SK-N-SH (cell line): Measurements from ENCODE around the gene NLK. TPM values are rescaled to one million over a fixed set of nuclear protein-coding genes. Genes with fewer than 3 reads are reported as not detected.

ENCODE experiments used
- CTCF ChIA-PET: fragments of 300-600, 350-600 bp; formaldehyde crosslinking; extraction: SDS; loops from one replicate; lab custom pipeline; 2021; lab: Yijun Ruan, JAX
- POLR2A ChIA-PET: fragments of 350-600 bp; sonication (Branson Sonifier 250); formaldehyde crosslinking; extraction: SDS; loops from one replicate; lab custom pipeline; 2020; ENCODE audit warnings: antibody characterized with exemption, inconsistent platforms; lab: Yijun Ruan, JAX
- DNase-seq: peaks from one replicate; pipeline ENCODE4 v3.0.0; 2012
- H2AFZ ChIP-seq: fragments of 200-600 bp; sonication (generic); 2 replicates; pipeline ENCODE4 v1.8.1; 2016; ENCODE audit warnings: antibody characterized with exemption, mild to moderate bottlenecking, low read depth
- H3F3A ChIP-seq: fragments of 200-600 bp; sonication (generic); replicated peaks from 2 replicates; pipeline ENCODE3; 2016; ENCODE audit warnings: antibody characterized with exemption, mild to moderate bottlenecking; ENCODE audit not compliant: insufficient read depth
- H3K27ac ChIP-seq, 2 experiments: fragments of 200-500 bp in 1 of 2; fragments of 200-600 bp in 1 of 2; sonication (Bioruptor generic) in 1 of 2; sonication (generic), shearing (Covaris generic) in 1 of 2; 2 replicates each; pipeline versions ENCODE4 v1.5.1 to v1.6.1; 2014 to 2016; ENCODE audit warnings: low read depth in 2 of 2, inconsistent platforms in 1 of 2, low read length in 1 of 2, mild to moderate bottlenecking in 1 of 2, mixed read lengths in 1 of 2
- H3K27me3 ChIP-seq: fragments of 200-600 bp; sonication (generic), shearing (Covaris generic); 2 replicates; pipeline ENCODE4 v1.6.1; 2016; ENCODE audit warnings: mixed run types; ENCODE audit not compliant: insufficient read depth
- H3K36me3 ChIP-seq, 2 experiments: fragments of 200-500 bp in 1 of 2; fragments of 200-600 bp in 1 of 2; sonication (Bioruptor generic) in 1 of 2; sonication (generic) in 1 of 2; replicated peaks in 1 of 2; 2 replicates each; pipeline versions ENCODE3 to v1.5.1; 2014 to 2016; ENCODE audit warnings: low read length in 1 of 2, mild to moderate bottlenecking in 1 of 2; ENCODE audit not compliant: insufficient read depth in 2 of 2, control insufficient read depth in 1 of 2
- H3K4me1 ChIP-seq, 2 experiments: fragments of 200-500 bp in 1 of 2; fragments of 200-600 bp in 1 of 2; sonication (Bioruptor generic) in 1 of 2; sonication (generic), shearing (Covaris generic) in 1 of 2; 2 replicates each; pipeline versions ENCODE4 v1.5.1 to v1.6.1; 2014 to 2016; ENCODE audit warnings: low read depth in 1 of 2, low read length in 1 of 2, mixed run types in 1 of 2; ENCODE audit not compliant: insufficient read depth in 2 of 2, control insufficient read depth in 1 of 2
- H3K4me2 ChIP-seq: fragments of 200-600 bp; sonication (generic), shearing (Covaris generic); 2 replicates; pipeline ENCODE4 v1.6.1; 2017; ENCODE audit warnings: mixed run types
- H3K4me3 ChIP-seq, 2 experiments: fragments of 200-500 bp in 1 of 2; fragments of 200-600 bp in 1 of 2; sonication (Bioruptor generic) in 1 of 2; sonication (generic), shearing (Covaris generic) in 1 of 2; 2 replicates each; pipeline versions ENCODE4 v1.5.1 to v1.8.1; 2014 to 2016; ENCODE audit warnings: low read depth in 2 of 2, inconsistent platforms in 1 of 2, low read length in 1 of 2, mild to moderate bottlenecking in 1 of 2, mixed read lengths in 1 of 2, moderate library complexity in 1 of 2
- H3K79me2 ChIP-seq: fragments of 200-600 bp; sonication (generic); 2 replicates; pipeline ENCODE4 v1.8.1; 2017; ENCODE audit warnings: mild to moderate bottlenecking; ENCODE audit not compliant: insufficient read depth
- H3K9ac ChIP-seq: fragments of 200-600 bp; sonication (generic); 2 replicates; pipeline ENCODE4 v1.6.1; 2017; ENCODE audit warnings: mixed run types
- H3K9me2 ChIP-seq: fragments of 200-600 bp; sonication (generic); 2 replicates; pipeline ENCODE4 v1.6.1; 2017; ENCODE audit warnings: mixed run types
- H3K9me3 ChIP-seq: fragments of 200-600 bp; sonication (generic); 2 replicates; pipeline ENCODE4 v1.6.1; 2017; ENCODE audit warnings: mixed run types, mild to moderate bottlenecking, moderate library complexity
- H4K20me1 ChIP-seq: fragments of 200-600 bp; sonication (generic); 2 replicates; pipeline ENCODE4 v1.6.1; 2017; ENCODE audit warnings: mild to moderate bottlenecking, mixed run types; ENCODE audit not compliant: insufficient read depth
- CTCF ChIP-seq: fragments of 200-600 bp; sonication (generic); IDR thresholded peaks from 2 replicates; pipeline ENCODE4 v1.6.1; 2017; ENCODE audit warnings: antibody characterized with exemption, mild to moderate bottlenecking, moderate library complexity
- EP300 ChIP-seq, 2 experiments: IDR thresholded peaks; 2 replicates each; pipeline versions ENCODE4 v1.4.0 to v1.6.1; 2012; ENCODE audit warnings: borderline replicate concordance in 1 of 2, low read depth in 1 of 2, low read length in 1 of 2
- EZH2phosphoT487 ChIP-seq: fragments of 200-600 bp; sonication (generic); IDR thresholded peaks from 2 replicates; pipeline ENCODE4 v1.6.1; 2017; ENCODE audit warnings: low read depth, mixed run types, mild to moderate bottlenecking, antibody characterized with exemption, moderate library complexity, borderline replicate concordance
- FOXJ3 ChIP-seq: sonication (generic); formaldehyde crosslinking; IDR thresholded peaks from 2 replicates; pipeline ENCODE4 v1.5.1; 2020; ENCODE audit warnings: mild to moderate bottlenecking, missing genetic modification reagents
- FOXM1 ChIP-seq: IDR thresholded peaks from 2 replicates; pipeline ENCODE4 v1.4.0; 2012; ENCODE audit warnings: low read depth, mild to moderate bottlenecking
- MEF2A ChIP-seq: IDR thresholded peaks from 2 replicates; pipeline ENCODE4 v1.4.0; 2012; ENCODE audit warnings: low read depth, borderline replicate concordance
- PBX3 ChIP-seq: IDR thresholded peaks from 2 replicates; pipeline ENCODE4; 2012
- POLR2AphosphoS5 ChIP-seq: IDR thresholded peaks from 2 replicates; pipeline ENCODE4 v1.6.1; 2012; ENCODE audit warnings: low read depth, low read length
- RAD21 ChIP-seq: IDR thresholded peaks from 2 replicates; pipeline ENCODE4 v1.6.1; 2012; ENCODE audit warnings: mild to moderate bottlenecking, low read length
- REST ChIP-seq: IDR thresholded peaks from 2 replicates; pipeline ENCODE4 v1.6.1; 2012; ENCODE audit warnings: mild to moderate bottlenecking, low read depth, low read length, moderate library complexity
- TEAD4 ChIP-seq: IDR thresholded peaks from 2 replicates; pipeline ENCODE4 v1.4.0; 2012; ENCODE audit warnings: mild to moderate bottlenecking, borderline replicate concordance; ENCODE audit not compliant: insufficient read depth
- polyA plus RNA-seq, 3 experiments: library from polyadenylated mRNA; depleted of rRNA; stranded (reverse); fragments of >200 nt; gene quantifications; 2 replicates each; pipeline ENCODE4 v1.2.3, GENCODE V29; 2012

NLK gene
- polyA plus RNA-seq, 1 of the 3 experiments (the other 2 are of a cell fraction) = 12.3 TPM

- H3K4me2 ChIP-seq = no peak overlapping the region
- CTCF ChIA-PET = no interaction called here
Observed at GRCh38 chr17:28101919-28102318, 59.4 kb downstream of the NLK start.

More at GRCh38 chr17:28101919-28102318, 59.4 kb downstream of the NLK start:
- Histone ChIP-seq H3K9me3 (0 out of 2 replicates have a peak, but pooled peaks cover 3% of the 10 kb centered on the region), H3K4me3 (no peak overlapping the region), H3K4me1 (no peaks in the 10 kb centered on the region; a peak in 2 of 4 replicates), H4K20me1 (no peaks in the 10 kb centered on the region; the same call in 1 of the 2 replicates), H3K9me2 (no peaks in the 10 kb centered on the region), H2AFZ (no peak overlapping the region), H3F3A (peaks cover 4% of the 10 kb centered on the region), H3K36me3 (peaks cover 0 to 16% of the 10 kb centered on the region in 2 experiments), H3K27me3 (no peaks in the 10 kb centered on the region), H3K27ac (no peak overlapping the region), H3K79me2 (peaks cover 90% of the 10 kb centered on the region), H3K9ac (no peak overlapping the region)
- DNase-seq = no peak
- no peak for TF ChIP-seq FOXM1
- no peak for TF ChIP-seq MEF2A
- no peak for TF ChIP-seq FOXJ3 (CRISPR knock-in tag)
- no peak for TF ChIP-seq REST
- no peak for TF ChIP-seq EZH2phosphoT487
- TF ChIP-seq RAD21 = no peak
- TF ChIP-seq EP300 (IDR thresholded peaks at IDR 0.05; ENCODE audit: borderline replicate concordance in 1 of 2, low read depth in 1 of 2, low read length in 1 of 2) = no peak
- TF ChIP-seq CTCF = no peak
- TF ChIP-seq PBX3 = no peak
- TF ChIP-seq TEAD4 = no peak
- no peak for TF ChIP-seq POLR2AphosphoS5
- POLR2A ChIA-PET = no interaction called here
